Activated T-helper 17 cell treated with anti-CD3 and anti-CD28 coated beads, Interleukin-2, amount 50 U/mL, for 72 hours (primary cell): ENCODE measurements around the gene ZG16. TPM values are rescaled to one million over a fixed set of nuclear protein-coding genes. Genes with fewer than 3 reads are reported as not detected.
"Not testable (repeated sequence)": the region's sequence is repeated elsewhere in the genome, so short reads cannot be mapped to it uniquely, and the experiment has no call there.

Experiments used
- ATAC-seq: fragments of 150-1000 bp; cut with Tn5 transposase; replicated peaks from 2 replicates; pipeline ENCODE4 v1.10.0; 2021; ENCODE audit warnings: mild to moderate bottlenecking, moderate library complexity
- H3K27ac Mint-ChIP-seq: one replicate; pipeline ENCODE4 v1.8.0; 2022; ENCODE audit warnings: mixed read lengths
- H3K27me3 Mint-ChIP-seq: one replicate; pipeline ENCODE4 v1.8.0; 2022; ENCODE audit warnings: mixed read lengths
- H3K36me3 Mint-ChIP-seq: one replicate; pipeline ENCODE4 v1.8.0; 2022; ENCODE audit warnings: low read depth, mild to moderate bottlenecking, mixed read lengths
- H3K4me1 Mint-ChIP-seq: one replicate; pipeline ENCODE4 v1.8.0; 2022; ENCODE audit warnings: mixed read lengths
- H3K4me3 Mint-ChIP-seq: one replicate; pipeline ENCODE4 v1.8.0; 2022; ENCODE audit warnings: mild to moderate bottlenecking, mixed read lengths
- H3K9me3 Mint-ChIP-seq: one replicate; pipeline ENCODE4 v1.8.0; 2022; ENCODE audit warnings: mixed read lengths
- total RNA-seq, 2 donors: library from RNA; stranded (reverse); gene quantifications; one replicate each; pipeline ENCODE4 v1.2.3, GENCODE V29; 2022

The ZG16 gene, protein sequence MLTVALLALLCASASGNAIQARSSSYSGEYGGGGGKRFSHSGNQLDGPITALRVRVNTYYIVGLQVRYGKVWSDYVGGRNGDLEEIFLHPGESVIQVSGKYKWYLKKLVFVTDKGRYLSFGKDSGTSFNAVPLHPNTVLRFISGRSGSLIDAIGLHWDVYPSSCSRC
- not detected for total RNA-seq

- ATAC-seq, result no peak
- peaks cover 10% of the 10 kb centered on the region for H3K4me1 Mint-ChIP-seq
- H3K27ac Mint-ChIP-seq, result no peak within 1 kb of the TSS
- no peak within 1 kb of the TSS for H3K4me3 Mint-ChIP-seq
- no peaks in the 10 kb centered on the region for H3K9me3 Mint-ChIP-seq
- no peaks in the 10 kb centered on the region for H3K27me3 Mint-ChIP-seq
- no peaks in the 10 kb centered on the region for H3K36me3 Mint-ChIP-seq
These were observed at the start of gene ZG16 for GRCh38 chr16:29777576-29778350. ZG16 (plus strand) TSS chr16:29778256; CDS start chr16:29779267, 1,011 bp downstream.

DNA sequence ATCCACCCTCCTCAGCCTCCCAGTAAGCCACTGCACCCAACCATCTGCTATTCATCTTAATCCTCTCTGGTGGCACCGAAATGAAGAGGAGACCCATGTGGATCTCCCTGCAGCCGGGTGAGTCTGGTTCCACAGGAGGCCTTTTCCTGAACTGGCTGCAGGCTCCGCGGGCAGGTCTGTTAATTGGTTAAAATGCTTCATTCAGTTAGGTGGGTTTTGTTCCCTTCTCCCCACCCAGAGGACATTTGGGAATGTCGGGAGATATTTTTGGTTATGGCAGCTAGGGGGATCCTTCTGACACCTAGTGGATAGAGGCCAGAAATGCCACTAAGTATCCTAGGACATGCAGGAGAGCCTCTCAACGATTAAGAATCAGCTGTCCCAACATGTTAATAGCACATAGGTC lies 48.9 kb upstream of the ZG16 start:
- H3K36me3 Mint-ChIP-seq, result no peaks in the 10 kb centered on the region
- ATAC-seq, result no peak
- H3K4me3 Mint-ChIP-seq, result no peak overlapping the region
- no peaks in the 10 kb centered on the region for H3K27me3 Mint-ChIP-seq
- H3K27ac Mint-ChIP-seq, result no peak overlapping the region
- peaks cover 10% of the 10 kb centered on the region for H3K4me1 Mint-ChIP-seq
- H3K9me3 Mint-ChIP-seq, result no peaks in the 10 kb centered on the region

GRCh38 chr16:29730649-29731048 lies 47.4 kb upstream of the ZG16 start:
- H3K27ac Mint-ChIP-seq, result peak overlapping the region; percentile 65
- H3K9me3 Mint-ChIP-seq, result no peaks in the 10 kb centered on the region
- H3K4me1 Mint-ChIP-seq, result peaks cover 15% of the 10 kb centered on the region
- no peaks in the 10 kb centered on the region for H3K36me3 Mint-ChIP-seq
- H3K4me3 Mint-ChIP-seq, result peak overlapping the region; percentile 57
- no peak for ATAC-seq
- no peaks in the 10 kb centered on the region for H3K27me3 Mint-ChIP-seq

DNA sequence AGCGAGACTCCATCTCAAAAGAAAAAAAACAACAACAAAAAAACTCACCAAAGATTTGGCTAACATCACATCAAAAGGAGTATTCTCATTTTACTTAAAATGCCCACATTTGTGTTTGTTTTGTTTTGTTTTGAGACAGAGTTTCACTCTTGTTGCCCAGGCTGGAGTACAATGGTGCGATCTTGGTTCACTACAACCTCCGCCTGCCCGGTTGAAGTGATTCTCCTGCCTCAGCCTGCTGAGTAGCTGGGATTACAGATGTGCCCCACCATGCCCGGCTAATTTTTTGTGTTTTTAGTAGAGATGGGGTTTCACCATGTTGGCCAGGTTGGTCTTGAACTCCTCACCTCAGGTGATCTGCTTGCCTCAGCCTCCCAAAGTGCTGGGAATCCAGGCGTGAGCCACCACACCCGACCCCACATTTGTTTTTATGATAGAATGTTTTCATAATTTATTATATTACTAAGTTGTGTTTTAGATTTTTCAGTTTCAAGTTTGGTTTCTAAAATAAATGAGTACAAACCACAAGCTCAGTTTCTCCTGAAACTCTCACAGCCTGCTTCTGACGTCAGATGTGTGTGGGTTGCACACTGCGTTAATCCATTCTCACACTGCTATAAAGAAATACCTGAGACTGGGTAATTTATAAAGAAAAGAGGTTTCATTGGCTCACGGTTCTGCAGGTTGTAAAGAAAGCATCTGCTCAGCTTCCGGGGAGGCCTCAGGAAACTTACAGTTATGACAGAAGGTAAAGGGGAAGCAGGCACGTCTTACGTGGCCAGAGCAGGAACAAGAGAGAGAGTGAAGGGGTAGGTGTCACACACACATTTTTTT lies 46.1 kb upstream of the ZG16 start:
- H3K9me3 Mint-ChIP-seq, result not testable (repeated sequence)

DNA sequence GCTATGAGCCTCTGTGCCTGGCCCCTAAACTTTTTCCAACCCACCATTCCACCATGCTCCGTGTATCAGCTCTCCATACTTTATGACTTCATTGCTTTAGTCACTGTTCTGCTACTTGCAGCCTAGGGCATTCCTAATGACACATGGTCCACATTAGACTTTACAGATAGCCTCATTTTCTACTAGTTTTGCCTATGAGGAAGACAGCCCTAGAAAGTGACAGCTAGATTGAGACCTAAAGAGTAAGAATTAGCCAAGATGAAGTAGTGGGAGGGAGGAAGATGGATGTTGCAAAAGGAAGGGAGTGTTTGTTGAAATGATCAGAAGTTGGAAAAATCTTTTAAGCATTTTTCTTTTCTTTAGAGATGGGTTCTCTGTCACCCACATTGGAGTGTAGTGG lies 43.3 kb upstream of the ZG16 start:
- H3K9me3 Mint-ChIP-seq, result no peaks in the 10 kb centered on the region
- no peaks in the 10 kb centered on the region for H3K36me3 Mint-ChIP-seq
- H3K4me1 Mint-ChIP-seq, result peaks cover 49% of the 10 kb centered on the region
- no peaks in the 10 kb centered on the region for H3K27me3 Mint-ChIP-seq
- H3K27ac Mint-ChIP-seq, result no peak overlapping the region
- ATAC-seq, result no peak
- H3K4me3 Mint-ChIP-seq, result no peak overlapping the region

More for the DNA sequence above, 46.1 kb upstream of the ZG16 start:
- Mint-ChIP-seq H3K4me1 (peaks cover 29% of the 10 kb centered on the region), H3K4me3 (peak overlapping the region; percentile 57), H3K27ac (peak overlapping the region; percentile 69)
- ATAC-seq, result peak; percentile 93
- not testable (repeated sequence) for H3K36me3 Mint-ChIP-seq, H3K27me3 Mint-ChIP-seq

- peaks cover 59% of the 10 kb centered on the region for H3K4me1 Mint-ChIP-seq
- no peak overlapping the region for H3K4me3 Mint-ChIP-seq
- H3K36me3 Mint-ChIP-seq, result no peaks in the 10 kb centered on the region
- H3K27me3 Mint-ChIP-seq, result no peaks in the 10 kb centered on the region
- no peak for ATAC-seq
- H3K27ac Mint-ChIP-seq, result peak overlapping the region; percentile 43
- H3K9me3 Mint-ChIP-seq, result no peaks in the 10 kb centered on the region
These were observed 41.9 kb upstream of the ZG16 start for GRCh38 chr16:29736112-29736511.

GRCh38 chr16:29736764-29737163 lies 41.3 kb upstream of the ZG16 start:
- peaks cover 3% of the 10 kb centered on the region for H3K36me3 Mint-ChIP-seq
- no peak for ATAC-seq

DNA sequence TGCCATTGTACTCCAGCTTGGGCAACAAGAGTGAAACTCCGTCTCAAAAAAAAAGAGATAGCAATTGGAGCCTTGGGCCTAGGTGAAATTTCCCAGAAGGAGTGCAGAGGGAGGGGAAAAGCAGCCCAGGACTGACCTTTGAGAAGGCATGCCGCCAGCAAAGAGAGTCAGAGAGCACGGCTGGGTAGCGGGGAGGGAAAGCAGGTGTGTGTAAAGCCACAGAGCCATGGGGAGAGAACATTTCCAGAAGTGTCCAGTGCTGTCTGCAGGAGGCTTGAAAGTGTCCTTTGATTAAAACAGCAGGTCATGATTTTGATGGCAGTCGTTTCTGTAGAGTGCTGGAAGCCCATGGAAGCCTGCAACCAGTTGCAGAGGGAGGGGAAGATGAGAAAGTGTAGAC lies 40.3 kb upstream of the ZG16 start:
- no peaks in the 10 kb centered on the region for H3K9me3 Mint-ChIP-seq
- H3K27me3 Mint-ChIP-seq, result no peaks in the 10 kb centered on the region
- H3K4me3 Mint-ChIP-seq, result peak overlapping the region; percentile 47
- no peak for ATAC-seq
- H3K4me1 Mint-ChIP-seq, result peaks cover 61% of the 10 kb centered on the region
- peaks cover 12% of the 10 kb centered on the region for H3K36me3 Mint-ChIP-seq
- peak overlapping the region; percentile 41 for H3K27ac Mint-ChIP-seq

More at GRCh38 chr16:29736764-29737163, 41.3 kb upstream of the ZG16 start:
- H3K4me1 Mint-ChIP-seq, result peaks cover 65% of the 10 kb centered on the region
- no peaks in the 10 kb centered on the region for H3K27me3 Mint-ChIP-seq
- no peak overlapping the region for H3K4me3 Mint-ChIP-seq
- no peaks in the 10 kb centered on the region for H3K9me3 Mint-ChIP-seq
- peak overlapping the region; percentile 43 for H3K27ac Mint-ChIP-seq

DNA sequence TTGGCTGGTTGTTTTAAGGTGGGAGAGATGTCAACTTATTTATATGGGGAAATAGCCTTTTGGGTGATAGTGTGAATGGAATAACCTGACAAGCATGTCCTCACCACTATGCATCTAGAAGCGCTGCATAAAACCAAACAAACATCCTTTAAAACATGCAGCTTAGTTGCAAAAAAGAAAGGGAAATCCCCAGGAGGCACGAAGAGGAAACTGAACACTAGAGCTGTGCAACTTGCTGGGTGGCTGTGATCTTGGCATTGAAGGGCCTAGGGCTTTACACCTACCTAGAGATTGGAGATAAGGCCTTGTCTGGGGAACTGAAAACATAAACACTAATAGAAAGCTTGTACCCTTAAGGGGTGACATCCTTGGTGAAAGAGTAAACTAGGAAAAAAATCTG lies 39.5 kb upstream of the ZG16 start:
- Mint-ChIP-seq H3K4me1 (peaks cover 57% of the 10 kb centered on the region), H3K27ac (peak overlapping the region; percentile 41), H3K9me3 (no peaks in the 10 kb centered on the region), H3K4me3 (peak overlapping the region; percentile 47), H3K27me3 (no peaks in the 10 kb centered on the region), H3K36me3 (peaks cover 20% of the 10 kb centered on the region)
- ATAC-seq, result peak; percentile 89

- H3K4me1 Mint-ChIP-seq, result peaks cover 52% of the 10 kb centered on the region
- ATAC-seq, H3K27me3 Mint-ChIP-seq, H3K9me3 Mint-ChIP-seq: not testable (repeated sequence)
- H3K4me3 Mint-ChIP-seq, result peak overlapping the region; percentile 0
- H3K36me3 Mint-ChIP-seq, result peaks cover 34% of the 10 kb centered on the region
- peak overlapping the region; percentile 9 for H3K27ac Mint-ChIP-seq
These were observed 38.0 kb upstream of the ZG16 start for GRCh38 chr16:29739927-29740629.

DNA sequence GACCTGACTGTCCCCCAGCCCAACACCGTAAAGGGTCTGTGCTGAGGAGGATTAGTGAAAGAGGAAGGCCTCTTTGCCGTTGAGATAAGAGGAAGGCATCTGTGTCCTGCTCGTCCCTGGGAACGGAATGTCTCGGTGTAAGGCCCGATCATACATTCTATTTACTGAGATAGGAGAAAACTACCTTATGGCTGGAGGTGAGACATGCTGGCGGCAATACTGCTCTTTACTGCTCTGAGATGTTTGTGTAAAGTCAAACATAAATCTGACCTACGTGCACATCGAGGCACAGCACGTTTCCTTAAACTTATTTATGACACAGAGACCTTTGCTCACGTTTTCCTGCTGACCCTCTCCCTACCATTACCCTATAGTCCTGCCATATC lies 37.4 kb upstream of the ZG16 start:
- H3K27ac Mint-ChIP-seq, result peak overlapping the region; percentile 65
- not testable (repeated sequence) for ATAC-seq, H3K4me3 Mint-ChIP-seq, H3K27me3 Mint-ChIP-seq, H3K9me3 Mint-ChIP-seq
- H3K4me1 Mint-ChIP-seq, result peaks cover 51% of the 10 kb centered on the region
- peaks cover 40% of the 10 kb centered on the region for H3K36me3 Mint-ChIP-seq

DNA sequence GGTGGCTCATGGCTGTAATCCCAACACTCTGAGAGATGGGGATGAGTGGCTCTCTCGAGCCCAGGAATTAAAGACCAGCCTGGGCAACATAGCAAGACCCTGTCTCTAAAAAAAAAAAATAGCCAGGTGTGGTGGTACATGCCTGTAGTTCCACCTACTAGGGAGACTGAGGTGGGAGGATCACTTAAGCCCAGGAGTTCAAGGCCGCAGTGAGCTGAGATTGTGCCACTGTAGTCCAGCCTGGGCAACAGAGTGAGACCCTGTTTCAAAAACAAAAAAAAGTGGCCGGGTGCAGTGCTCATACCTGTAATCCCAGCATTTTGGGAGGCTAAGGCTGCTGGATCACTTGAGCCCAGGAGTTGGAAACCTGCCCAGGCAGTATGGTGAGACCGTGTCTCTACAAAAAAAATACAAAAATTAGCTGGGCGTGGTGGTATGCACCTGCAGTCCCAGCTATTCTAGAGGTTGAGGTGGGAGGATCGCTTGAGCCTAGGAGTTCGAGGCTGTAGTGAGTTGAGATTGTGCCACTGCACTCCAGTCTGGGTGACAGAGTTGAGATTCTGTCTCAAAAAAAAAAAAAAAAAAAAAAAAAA lies 35.3 kb upstream of the ZG16 start:
- H3K36me3 Mint-ChIP-seq, result peaks cover 53% of the 10 kb centered on the region
- H3K27me3 Mint-ChIP-seq, result no peaks in the 10 kb centered on the region
- H3K9me3 Mint-ChIP-seq, result no peaks in the 10 kb centered on the region
- H3K27ac Mint-ChIP-seq, result peak overlapping the region; percentile 84
- H3K4me1 Mint-ChIP-seq, result peaks cover 43% of the 10 kb centered on the region
- ATAC-seq, result no peak
- H3K4me3 Mint-ChIP-seq, result peak overlapping the region; percentile 95

GRCh38 chr16:29743475-29743826 lies 34.6 kb upstream of the ZG16 start:
- peaks cover 36% of the 10 kb centered on the region for H3K4me1 Mint-ChIP-seq
- peak overlapping the region; percentile 84 for H3K27ac Mint-ChIP-seq
- H3K36me3 Mint-ChIP-seq, result peaks cover 53% of the 10 kb centered on the region
- no peaks in the 10 kb centered on the region for H3K27me3 Mint-ChIP-seq
- H3K9me3 Mint-ChIP-seq, result no peaks in the 10 kb centered on the region
- ATAC-seq, result no peak
- H3K4me3 Mint-ChIP-seq, result peak overlapping the region; percentile 95
